Colonic mucosa (tissue), 4 donors: ENCODE results near the gene SLC17A2. TPM values are rescaled to one million over a fixed set of nuclear protein-coding genes. Genes with fewer than 3 reads are reported as not detected.

ENCODE experiments used
- DNase-seq: peaks from one replicate; pipeline ENCODE4 v3.0.0-alpha.2; 2020
- H3K27ac ChIP-seq: fragments of 200-600 bp; one replicate; pipeline ENCODE4 v1.8.0; 2021
- H3K27me3 ChIP-seq: fragments of 200-600 bp; one replicate; pipeline ENCODE4 v1.8.0; 2021
- H3K36me3 ChIP-seq: fragments of 200-600 bp; one replicate; pipeline ENCODE4 v1.8.0; 2021
- H3K4me1 ChIP-seq: fragments of 200-600 bp; one replicate; pipeline ENCODE4 v1.8.0; 2021; ENCODE audit warnings: mild to moderate bottlenecking
- H3K4me3 ChIP-seq: fragments of 200-600 bp; one replicate; pipeline ENCODE4 v1.8.0; 2021
- H3K9ac ChIP-seq, 2 donors: one replicate each; pipeline ENCODE4 v1.7.0; 2013; ENCODE audit warnings: control low read depth in 2 of 2, low read depth in 2 of 2, low read length in 2 of 2
- H3K9me3 ChIP-seq: fragments of 200-600 bp; one replicate; pipeline ENCODE4 v1.8.0; 2021
- intact Hi-C: fragments of 100-400 bp; cut with DNase I; formaldehyde crosslinking; loops from one replicate; pipeline ENCODE4 v1.14.1; 2022
- total RNA-seq, 2 donors: library from RNA; stranded (reverse); fragmentation: NEBNext Ultra II Directional in 1 of 2; extraction: Animal tissue kit (Norgen Biotek cat#: 25700) in 1 of 2; gene quantifications; one replicate each; pipeline ENCODE4 v1.2.1, GENCODE V29; 2021
- TF ChIP-seq, protein P1 (sequence below): fragments of 200-600 bp; IDR thresholded peaks from one replicate; pipeline ENCODE4 v1.8.0; 2022; ENCODE audit warnings: antibody characterized with exemption, mild to moderate bottlenecking
- donor health status: healthy.
- donor health status: DM: no; HTN: no; CAD: no.
- donor health status: DM: no; HTN: no; CAD: no.

The SLC17A2 gene
- total RNA-seq, 2 donors from 2014 or later: not detected

DNA sequence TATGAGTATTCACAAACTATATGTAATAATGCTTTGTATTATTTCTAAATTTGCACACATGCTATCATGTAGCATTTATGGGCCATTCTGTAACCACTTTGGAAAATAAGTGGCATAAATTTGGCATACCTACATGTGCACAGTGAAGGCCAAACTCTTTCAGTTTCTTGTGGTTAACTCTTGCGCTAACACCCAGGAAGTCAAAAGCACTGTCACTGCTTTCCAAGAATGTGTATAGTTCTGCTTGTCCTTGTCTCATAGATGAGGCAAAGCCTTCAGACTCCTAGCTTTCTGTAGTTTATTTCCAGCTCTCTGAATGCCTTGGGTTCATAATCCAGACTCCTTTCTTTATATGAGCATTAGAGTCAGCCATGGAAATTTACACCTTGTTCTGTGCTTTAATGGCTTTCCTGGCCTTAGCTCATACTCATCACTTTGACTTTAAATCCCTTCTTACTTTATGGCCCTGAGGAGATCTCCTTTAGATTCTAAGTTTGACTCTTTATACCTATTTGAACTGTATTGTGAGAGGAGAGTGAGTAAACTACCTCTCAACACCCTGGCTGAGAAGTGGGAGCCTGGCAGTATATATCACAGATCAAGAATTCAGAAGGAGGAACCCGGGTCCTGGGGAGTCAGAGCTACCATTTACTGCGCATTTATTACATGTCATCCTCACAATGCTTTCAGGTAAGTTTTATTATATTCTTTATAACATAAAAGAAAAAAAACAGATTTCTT lies 55.5 kb downstream of the SLC17A2 start:
- no peak overlapping the region for H3K27ac ChIP-seq
- TF ChIP-seq, protein P1, sequence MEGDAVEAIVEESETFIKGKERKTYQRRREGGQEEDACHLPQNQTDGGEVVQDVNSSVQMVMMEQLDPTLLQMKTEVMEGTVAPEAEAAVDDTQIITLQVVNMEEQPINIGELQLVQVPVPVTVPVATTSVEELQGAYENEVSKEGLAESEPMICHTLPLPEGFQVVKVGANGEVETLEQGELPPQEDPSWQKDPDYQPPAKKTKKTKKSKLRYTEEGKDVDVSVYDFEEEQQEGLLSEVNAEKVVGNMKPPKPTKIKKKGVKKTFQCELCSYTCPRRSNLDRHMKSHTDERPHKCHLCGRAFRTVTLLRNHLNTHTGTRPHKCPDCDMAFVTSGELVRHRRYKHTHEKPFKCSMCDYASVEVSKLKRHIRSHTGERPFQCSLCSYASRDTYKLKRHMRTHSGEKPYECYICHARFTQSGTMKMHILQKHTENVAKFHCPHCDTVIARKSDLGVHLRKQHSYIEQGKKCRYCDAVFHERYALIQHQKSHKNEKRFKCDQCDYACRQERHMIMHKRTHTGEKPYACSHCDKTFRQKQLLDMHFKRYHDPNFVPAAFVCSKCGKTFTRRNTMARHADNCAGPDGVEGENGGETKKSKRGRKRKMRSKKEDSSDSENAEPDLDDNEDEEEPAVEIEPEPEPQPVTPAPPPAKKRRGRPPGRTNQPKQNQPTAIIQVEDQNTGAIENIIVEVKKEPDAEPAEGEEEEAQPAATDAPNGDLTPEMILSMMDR: no peak
- H3K36me3 ChIP-seq: no peaks in the 10 kb centered on the region
- H3K4me3 ChIP-seq: no peak overlapping the region
- no peak overlapping the region for H3K9ac ChIP-seq
- intact Hi-C loops: no loop called here
- DNase-seq: no peak
- H3K9me3 ChIP-seq: no peaks in the 10 kb centered on the region
- H3K4me1 ChIP-seq: no peaks in the 10 kb centered on the region
- no peaks in the 10 kb centered on the region for H3K27me3 ChIP-seq

DNA sequence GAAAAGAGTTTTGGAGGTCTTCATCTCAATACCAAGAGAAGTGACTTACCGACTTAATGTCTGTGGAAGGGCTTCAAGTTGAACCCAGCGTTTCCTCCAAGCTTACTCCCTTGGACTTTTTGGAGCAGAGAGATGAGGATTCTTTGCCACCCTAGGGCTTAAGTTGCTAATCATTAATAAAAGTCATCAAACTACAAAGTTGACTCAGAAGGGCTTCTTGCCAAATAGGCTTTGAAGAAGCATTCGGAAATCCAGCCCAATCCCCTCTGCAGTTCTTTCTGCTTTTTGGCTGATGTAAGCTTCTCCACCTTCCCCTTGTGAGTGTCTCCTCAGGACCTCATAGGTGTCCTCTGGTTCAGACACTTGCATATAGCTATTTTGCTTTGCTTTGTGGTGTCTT lies 56.4 kb downstream of the SLC17A2 start, which contains the start of gene SLC17A3:
Gene SLC17A3, minus strand, starts transcription at position 126 of the 400 bp plus-strand sequence. CDS start 5,856 bp downstream, outside the sequence.
- no peak for DNase-seq
- Histone ChIP-seq H3K4me1 (no peaks in the 10 kb centered on the region), H3K9ac (no peak within 1 kb of the TSS), H3K9me3 (no peaks in the 10 kb centered on the region), H3K27me3 (no peaks in the 10 kb centered on the region), H3K27ac (no peak within 1 kb of the TSS), H3K36me3 (no peaks in the 10 kb centered on the region), H3K4me3 (no peak within 1 kb of the TSS)
- intact Hi-C loops: no loop called here
- TF ChIP-seq, protein P1: no peak

DNA sequence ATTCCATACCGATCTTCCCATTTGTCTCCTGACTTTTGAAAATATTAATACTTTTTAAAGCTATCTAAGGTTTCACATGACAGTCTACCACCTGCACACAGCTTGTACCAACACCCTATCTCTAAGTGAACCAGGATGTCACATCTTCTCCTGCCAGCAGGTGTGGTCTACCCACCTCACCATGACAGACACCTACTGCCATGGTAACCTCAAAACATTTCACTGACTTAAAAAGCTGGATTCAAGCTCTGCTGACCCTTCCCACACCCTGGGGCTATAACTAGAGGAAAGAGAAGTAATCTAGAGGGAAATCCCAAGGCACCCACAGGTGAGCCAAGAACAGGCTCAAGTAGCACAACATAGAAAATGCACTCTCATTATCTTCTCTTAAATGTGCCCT lies 57.7 kb downstream of the SLC17A2 start:
- intact Hi-C loops: no loop called here
- H3K4me3 ChIP-seq: no peak overlapping the region
- no peaks in the 10 kb centered on the region for H3K36me3 ChIP-seq
- no peaks in the 10 kb centered on the region for H3K9me3 ChIP-seq
- no peaks in the 10 kb centered on the region for H3K27me3 ChIP-seq
- H3K27ac ChIP-seq: no peak overlapping the region
- H3K4me1 ChIP-seq: no peaks in the 10 kb centered on the region
- TF ChIP-seq, protein P1: no peak
- H3K9ac ChIP-seq: no peak overlapping the region
- no peak for DNase-seq

DNA sequence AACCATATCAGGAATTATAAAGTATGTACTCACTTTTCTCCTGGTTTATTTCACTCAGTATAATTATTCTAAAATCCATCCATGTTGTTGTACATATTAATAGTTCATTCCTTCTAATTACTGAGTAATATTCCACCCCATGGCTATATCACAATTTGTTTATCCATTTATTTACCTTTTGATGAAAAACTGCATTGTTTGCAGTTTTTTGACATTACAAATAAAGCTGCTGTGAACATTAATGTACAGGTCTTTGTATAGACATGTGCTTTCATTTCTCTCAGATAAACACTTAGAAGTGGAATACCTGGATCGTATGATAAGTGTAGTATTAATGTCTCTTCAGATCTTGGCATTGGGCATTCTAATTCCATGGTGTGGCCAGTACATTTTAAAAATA lies 60.7 kb downstream of the SLC17A2 start:
- TF ChIP-seq, protein P1: no peak
- intact Hi-C loops: no loop called here
- Histone ChIP-seq H3K36me3 (no peaks in the 10 kb centered on the region), H3K9ac (no peak overlapping the region), H3K27me3 (no peaks in the 10 kb centered on the region), H3K27ac (no peak overlapping the region), H3K4me3 (no peak overlapping the region), H3K4me1 (no peaks in the 10 kb centered on the region), H3K9me3 (no peaks in the 10 kb centered on the region)
- no peak for DNase-seq

DNA sequence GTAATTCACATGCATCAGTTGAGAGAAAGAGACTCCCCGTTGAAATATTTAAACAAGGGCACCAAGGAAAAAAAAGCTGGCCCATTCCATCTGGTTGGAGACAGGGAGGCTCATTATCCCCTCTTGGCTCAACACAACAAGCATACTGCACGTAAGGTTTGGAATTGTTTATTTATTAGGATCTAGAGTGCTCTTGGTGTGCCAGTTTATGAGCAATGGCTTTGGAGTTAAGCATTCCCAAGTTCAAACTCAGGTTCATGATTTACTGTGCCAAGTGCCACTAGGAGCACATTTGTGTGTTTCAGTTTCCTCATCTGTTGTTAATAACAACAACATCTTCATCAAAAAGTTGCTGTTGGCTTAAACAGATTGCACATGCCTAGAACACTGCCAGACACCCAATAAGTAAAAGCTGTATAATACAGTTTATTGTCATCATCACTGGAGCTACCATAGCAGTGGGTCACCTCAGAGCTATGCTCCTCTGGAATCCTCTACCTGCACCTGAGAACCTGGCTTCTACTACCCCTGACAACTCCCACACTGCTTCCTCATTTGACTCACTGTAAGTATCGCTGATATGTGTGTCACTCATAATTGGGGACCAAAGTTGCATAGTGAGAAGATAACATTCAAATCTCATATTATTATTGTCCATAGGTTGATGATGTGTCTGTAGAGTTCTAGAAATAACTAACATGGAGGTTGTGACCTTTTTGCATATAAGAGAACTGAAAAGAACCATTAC lies 61.9 kb downstream of the SLC17A2 start:
- TF ChIP-seq, protein P1: no peak
- H3K4me3 ChIP-seq: no peak overlapping the region
- H3K36me3 ChIP-seq: no peaks in the 10 kb centered on the region
- intact Hi-C loops: no loop called here
- H3K27ac ChIP-seq: no peak overlapping the region
- H3K9ac ChIP-seq: no peak overlapping the region
- DNase-seq: no peak
- no peaks in the 10 kb centered on the region for H3K27me3 ChIP-seq
- H3K4me1 ChIP-seq: no peaks in the 10 kb centered on the region
- no peaks in the 10 kb centered on the region for H3K9me3 ChIP-seq
